H9 (cell line): Measurements from ENCODE around the gene PRPF6. TPM values are rescaled to one million over a fixed set of nuclear protein-coding genes. Genes with fewer than 3 reads are reported as not detected.

Experiments used
- DNase-seq: peaks from one replicate; pipeline ENCODE4 v3.0.0-alpha.2; 2017
- H2AFZ ChIP-seq: one replicate; pipeline ENCODE4 v1.6.1; 2013; ENCODE audit warnings: mild to moderate bottlenecking, low read length, control low read depth, moderate library complexity
- H2AK5ac ChIP-seq: 2 replicates; pipeline ENCODE4 v1.6.1; 2013; ENCODE audit warnings: low read length, control low read depth, mixed read lengths; ENCODE audit not compliant: insufficient read length
- H2BK120ac ChIP-seq: one replicate; pipeline ENCODE4 v1.6.1; 2013; ENCODE audit warnings: low read depth, mild to moderate bottlenecking, low read length, control low read depth, inconsistent platforms; ENCODE audit not compliant: poor library complexity, severe bottlenecking
- H2BK12ac ChIP-seq: 2 replicates; pipeline ENCODE4 v1.6.1; 2013; ENCODE audit warnings: low read length, control low read depth, mixed read lengths, low read depth; ENCODE audit not compliant: insufficient read length
- H2BK15ac ChIP-seq: 2 replicates; pipeline ENCODE4 v1.6.1; 2013; ENCODE audit warnings: low read depth, low read length, control low read depth
- H2BK20ac ChIP-seq: one replicate; pipeline ENCODE4 v1.6.1; 2013; ENCODE audit warnings: low read depth, mild to moderate bottlenecking, low read length, control low read depth, inconsistent platforms; ENCODE audit not compliant: poor library complexity, severe bottlenecking
- H2BK5ac ChIP-seq: 2 replicates; pipeline ENCODE4 v1.6.1; 2013; ENCODE audit warnings: low read length, control low read depth, mixed read lengths; ENCODE audit not compliant: insufficient read length
- H3K14ac ChIP-seq: 2 replicates; pipeline ENCODE4 v1.6.1; 2013; ENCODE audit warnings: low read length, control low read depth; ENCODE audit not compliant: insufficient read depth
- H3K18ac ChIP-seq: 2 replicates; pipeline ENCODE4 v1.6.1; 2013; ENCODE audit warnings: low read depth, mild to moderate bottlenecking, mixed read lengths, low read length, control low read depth; ENCODE audit not compliant: insufficient read length
- H3K23ac ChIP-seq: 2 replicates; pipeline ENCODE4 v1.6.1; 2013; ENCODE audit warnings: low read length, control low read depth, mixed read lengths, low read depth; ENCODE audit not compliant: insufficient read length
- H3K23me2 ChIP-seq: 2 replicates; pipeline ENCODE4 v1.6.1; 2013; ENCODE audit warnings: low read depth, mild to moderate bottlenecking, mixed read lengths, low read length, control low read depth; ENCODE audit not compliant: insufficient read length, poor library complexity, severe bottlenecking
- H3K27ac ChIP-seq: 2 replicates; pipeline ENCODE4 v1.5.1; 2013; ENCODE audit warnings: low read length, control low read depth, mixed read lengths, low read depth; ENCODE audit not compliant: insufficient read length
- H3K27me3 ChIP-seq: 2 replicates; pipeline ENCODE4 v1.6.1; 2013; ENCODE audit warnings: low read length, control low read depth, inconsistent platforms; ENCODE audit not compliant: insufficient read depth
- H3K4ac ChIP-seq: 2 replicates; pipeline ENCODE4 v1.6.1; 2013; ENCODE audit warnings: low read depth, mild to moderate bottlenecking, control low read depth, inconsistent platforms, low read length, moderate library complexity
- H3K4me1 ChIP-seq: 2 replicates; pipeline ENCODE4 v1.6.1; 2013; ENCODE audit warnings: low read length, control low read depth, inconsistent platforms; ENCODE audit not compliant: insufficient read depth
- H3K4me2 ChIP-seq: 2 replicates; pipeline ENCODE4 v1.6.1; 2013; ENCODE audit warnings: low read length, control low read depth, mixed read lengths; ENCODE audit not compliant: insufficient read length, insufficient read depth
- H3K56ac ChIP-seq: 2 replicates; pipeline ENCODE4 v1.6.1; 2013; ENCODE audit warnings: low read depth, mild to moderate bottlenecking, mixed read lengths, low read length, control low read depth; ENCODE audit not compliant: insufficient read length
- H3K79me1 ChIP-seq: 2 replicates; pipeline ENCODE4 v1.6.1; 2013; ENCODE audit warnings: low read depth, mild to moderate bottlenecking, moderate library complexity, low read length, control low read depth, inconsistent platforms; ENCODE audit not compliant: insufficient read depth, poor library complexity, severe bottlenecking
- H3K79me2 ChIP-seq: 2 replicates; pipeline ENCODE4 v1.6.1; 2013; ENCODE audit warnings: low read length, control low read depth, inconsistent platforms; ENCODE audit not compliant: insufficient read depth
- H3K9ac ChIP-seq: 2 replicates; pipeline ENCODE4 v1.6.1; 2013; ENCODE audit warnings: low read length, control low read depth, mixed read lengths; ENCODE audit not compliant: insufficient read length; ENCODE audit errors: extremely low read depth
- H3K9me3 ChIP-seq: one replicate; pipeline ENCODE4 v1.6.1; 2013; ENCODE audit warnings: low read depth, low read length, inconsistent platforms; ENCODE audit not compliant: control insufficient read depth
- H3T11ph ChIP-seq: one replicate; pipeline ENCODE4 v1.6.1; 2013; ENCODE audit warnings: mild to moderate bottlenecking, low read length, control low read depth, inconsistent platforms
- H4K20me1 ChIP-seq: one replicate; pipeline ENCODE4 v1.6.1; 2013; ENCODE audit not compliant: control insufficient read depth, insufficient read length, insufficient read depth
- H4K5ac ChIP-seq: 2 replicates; pipeline ENCODE4 v1.6.1; 2013; ENCODE audit warnings: low read depth, mild to moderate bottlenecking, mixed read lengths, low read length, control low read depth; ENCODE audit not compliant: insufficient read length
- H4K8ac ChIP-seq: replicated peaks from 2 replicates; pipeline ENCODE4 v1.6.1; 2013; ENCODE audit warnings: low read length, control low read depth, mixed read lengths, low read depth; ENCODE audit not compliant: insufficient read length
- H4K91ac ChIP-seq: 2 replicates; pipeline ENCODE4 v1.6.1; 2013; ENCODE audit warnings: low read depth, mild to moderate bottlenecking, moderate library complexity, mixed read lengths, low read length, control low read depth; ENCODE audit not compliant: insufficient read length
- H3K27ac Mint-ChIP-seq, 3 experiments: 2 replicates in 2 of 3; 3 replicates in 1 of 3; pipeline ENCODE4 v1.8.0; 2020 to 2021; ENCODE audit warnings: mixed read lengths in 3 of 3, mild to moderate bottlenecking in 1 of 3, moderate library complexity in 1 of 3
- H3K27me3 Mint-ChIP-seq: 2 replicates; pipeline ENCODE4 v1.8.0; 2021; ENCODE audit warnings: low read depth, mild to moderate bottlenecking, moderate library complexity, mixed read lengths
- H3K36me3 Mint-ChIP-seq, 3 experiments: 2 replicates in 2 of 3; 3 replicates in 1 of 3; pipeline ENCODE4 v1.8.0; 2020 to 2021; ENCODE audit warnings: low read depth in 3 of 3, mixed read lengths in 3 of 3; ENCODE audit not compliant: insufficient read depth in 1 of 3
- H3K4me1 Mint-ChIP-seq, 2 experiments: 2 replicates each; pipeline ENCODE4 v1.8.0; 2020; ENCODE audit warnings: mixed read lengths in 2 of 2
- H3K4me3 Mint-ChIP-seq, 2 experiments: 2 replicates in 1 of 2; 3 replicates in 1 of 2; pipeline ENCODE4 v1.8.0; 2020 to 2021; ENCODE audit warnings: mild to moderate bottlenecking in 2 of 2, mixed read lengths in 2 of 2, moderate library complexity in 1 of 2
- H3K9me3 Mint-ChIP-seq, 2 experiments: 2 replicates in 1 of 2; 3 replicates in 1 of 2; pipeline ENCODE4 v1.8.0; 2020; ENCODE audit warnings: mild to moderate bottlenecking in 2 of 2, mixed read lengths in 2 of 2, moderate library complexity in 1 of 2
- CTCF ChIP-seq: fragments of 200-600 bp; sonication (generic); conservative IDR thresholded peaks from 3 replicates; pipeline ENCODE4 v1.8.0; 2021; ENCODE audit warnings: antibody characterized with exemption, mild to moderate bottlenecking
- WGBS: extraction: QIAGEN DNeasy Blood & Tissue Kit; methylation state at CpG from one replicate; pipeline ENCODE4 v1.1.7; 2013; ENCODE audit warnings: missing lambda C conversion rate, low lambda C conversion rate, mixed read lengths; ENCODE audit not compliant: insufficient read length; ENCODE audit errors: extremely low coverage; 5-methylcytosine and 5-hydroxymethylcytosine counted together
- total RNA-seq: library from RNA; stranded (reverse); gene quantifications from 2 replicates; pipeline ENCODE4 v1.2.1, GENCODE V29; 2021

Gene PRPF6
- total RNA-seq, 1 experiment from 2014 or later: 87.9 TPM

GRCh38 chr20:64047046-64047389 is 66.1 kb downstream of the PRPF6 start:
- H2AFZ ChIP-seq: no peak overlapping the region
- H3K4ac ChIP-seq: no peak overlapping the region
- H3K79me2 ChIP-seq: no peaks in the 10 kb centered on the region
- no peaks in the 10 kb centered on the region for H3K79me1 ChIP-seq
- no peak overlapping the region for H2BK15ac ChIP-seq
- Mint-ChIP-seq H3K9me3 (peaks cover 0 to 3% of the 10 kb centered on the region in 2 experiments; a peak in 1 of 5 replicates), H3K36me3 (peaks cover 0 to 2% (median 0%) of the 10 kb centered on the region in 3 experiments; a peak in 2 of 7 replicates), H3K27me3 (peaks cover 81% of the 10 kb centered on the region), H3K27ac (no peak overlapping the region), H3K4me1 (peaks cover 12 to 21% of the 10 kb centered on the region in 2 experiments), H3K4me3 (no peak overlapping the region)
- H2AK5ac ChIP-seq: no peak overlapping the region
- H2BK120ac ChIP-seq: no peak overlapping the region
- no peak overlapping the region for H3T11ph ChIP-seq
- H3K23ac ChIP-seq: no peak overlapping the region
- H3K4me2 ChIP-seq: no peak overlapping the region
- no peaks in the 10 kb centered on the region for H3K9me3 ChIP-seq
- no peak overlapping the region for H3K14ac ChIP-seq
- no CpG with 5 or more reads among the region's 8 CpGs for WGBS
- H4K5ac ChIP-seq: no peak overlapping the region
- H4K91ac ChIP-seq: no peak overlapping the region
- H3K18ac ChIP-seq: no peak overlapping the region
- H2BK5ac ChIP-seq: no peak overlapping the region
- H3K56ac ChIP-seq: no peak overlapping the region
- no peak for DNase-seq
- H3K27ac ChIP-seq: no peak overlapping the region
- H4K8ac ChIP-seq: no peak overlapping the region
- TF ChIP-seq CTCF: no peak
- H2BK12ac ChIP-seq: no peak overlapping the region
- no peaks in the 10 kb centered on the region for H4K20me1 ChIP-seq
- H3K27me3 ChIP-seq: peaks cover 29% of the 10 kb centered on the region; the same call in 1 of the 2 replicates
- H3K9ac ChIP-seq: no peak overlapping the region
- H3K4me1 ChIP-seq: no peaks in the 10 kb centered on the region
- peaks cover 3% of the 10 kb centered on the region for H3K23me2 ChIP-seq
- no peak overlapping the region for H2BK20ac ChIP-seq
